Epithelial cell of proximal tubule (primary cell): ENCODE measurements around the gene UNC80. TPM values are rescaled to one million over a fixed set of nuclear protein-coding genes. Genes with fewer than 3 reads are reported as not detected.
A peak's percentile ranks its signal among the peaks of the same experiment; 100 is the strongest.

Experiments
- DNase-seq: peaks from one replicate; pipeline ENCODE4 v3.0.0-alpha.2; 2011; ENCODE audit warnings: low read depth
- H3K4me3 ChIP-seq: 2 replicates; pipeline ENCODE4 v1.5.1; 2011; ENCODE audit warnings: low read depth, mild to moderate bottlenecking, low read length
- total RNA-seq: library from RNA; depleted of rRNA; stranded (reverse); fragments of >200 nt; gene quantifications from 2 replicates; pipeline ENCODE4 v1.2.3, GENCODE V29; 2015
- TF ChIP-seq, protein P1 (sequence below): conservative IDR thresholded peaks from 2 replicates; pipeline ENCODE4 v1.5.1; 2012; ENCODE audit warnings: low read depth, mild to moderate bottlenecking, low read length

The UNC80 gene
- total RNA-seq, 1 donor from 2014 or later = not detected

DNA sequence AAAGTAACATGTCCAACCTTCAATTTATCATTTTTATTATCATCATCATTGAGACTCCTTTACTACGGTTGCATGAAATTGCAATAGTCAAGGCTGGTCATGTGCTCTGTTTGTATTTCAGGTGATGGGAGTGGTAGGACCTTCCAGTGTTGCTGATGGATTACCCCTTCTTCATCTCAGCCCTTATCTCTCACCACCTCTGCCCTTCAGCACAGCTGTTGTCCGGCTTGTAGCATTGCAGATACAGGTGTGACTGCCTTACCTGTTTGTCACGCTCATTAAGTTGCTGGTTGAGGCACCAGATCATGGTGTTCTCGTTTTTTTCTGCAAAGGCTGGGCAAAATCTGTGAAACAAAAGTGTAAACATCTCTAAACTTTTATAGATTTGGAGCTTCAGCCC lies 199.1 kb downstream of the UNC80 start:
- TF ChIP-seq, protein P1, sequence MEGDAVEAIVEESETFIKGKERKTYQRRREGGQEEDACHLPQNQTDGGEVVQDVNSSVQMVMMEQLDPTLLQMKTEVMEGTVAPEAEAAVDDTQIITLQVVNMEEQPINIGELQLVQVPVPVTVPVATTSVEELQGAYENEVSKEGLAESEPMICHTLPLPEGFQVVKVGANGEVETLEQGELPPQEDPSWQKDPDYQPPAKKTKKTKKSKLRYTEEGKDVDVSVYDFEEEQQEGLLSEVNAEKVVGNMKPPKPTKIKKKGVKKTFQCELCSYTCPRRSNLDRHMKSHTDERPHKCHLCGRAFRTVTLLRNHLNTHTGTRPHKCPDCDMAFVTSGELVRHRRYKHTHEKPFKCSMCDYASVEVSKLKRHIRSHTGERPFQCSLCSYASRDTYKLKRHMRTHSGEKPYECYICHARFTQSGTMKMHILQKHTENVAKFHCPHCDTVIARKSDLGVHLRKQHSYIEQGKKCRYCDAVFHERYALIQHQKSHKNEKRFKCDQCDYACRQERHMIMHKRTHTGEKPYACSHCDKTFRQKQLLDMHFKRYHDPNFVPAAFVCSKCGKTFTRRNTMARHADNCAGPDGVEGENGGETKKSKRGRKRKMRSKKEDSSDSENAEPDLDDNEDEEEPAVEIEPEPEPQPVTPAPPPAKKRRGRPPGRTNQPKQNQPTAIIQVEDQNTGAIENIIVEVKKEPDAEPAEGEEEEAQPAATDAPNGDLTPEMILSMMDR = no peak
- no peak overlapping the region for H3K4me3 ChIP-seq
- no peak for DNase-seq

DNA sequence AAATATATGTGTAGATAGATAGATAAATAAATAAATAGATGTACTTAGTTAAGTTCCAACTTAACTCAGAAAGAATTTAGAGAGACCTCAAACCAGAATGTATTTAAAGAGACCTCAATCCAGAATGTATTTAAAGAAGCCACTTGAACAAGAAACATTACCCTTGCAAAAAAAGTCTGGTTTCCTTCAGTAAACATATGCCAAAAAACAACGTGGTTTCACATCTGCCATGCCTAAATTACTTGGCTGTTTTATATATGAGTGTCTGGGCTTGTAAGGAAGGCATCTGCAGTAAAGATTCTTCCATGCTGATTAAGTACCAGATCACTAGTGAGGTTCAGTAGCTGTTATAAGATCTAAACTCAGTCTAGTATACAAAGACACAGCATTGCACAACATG lies 201.7 kb downstream of the UNC80 start:
- H3K4me3 ChIP-seq = no peak overlapping the region
- TF ChIP-seq, protein P1 = no peak
- DNase-seq = no peak

DNA sequence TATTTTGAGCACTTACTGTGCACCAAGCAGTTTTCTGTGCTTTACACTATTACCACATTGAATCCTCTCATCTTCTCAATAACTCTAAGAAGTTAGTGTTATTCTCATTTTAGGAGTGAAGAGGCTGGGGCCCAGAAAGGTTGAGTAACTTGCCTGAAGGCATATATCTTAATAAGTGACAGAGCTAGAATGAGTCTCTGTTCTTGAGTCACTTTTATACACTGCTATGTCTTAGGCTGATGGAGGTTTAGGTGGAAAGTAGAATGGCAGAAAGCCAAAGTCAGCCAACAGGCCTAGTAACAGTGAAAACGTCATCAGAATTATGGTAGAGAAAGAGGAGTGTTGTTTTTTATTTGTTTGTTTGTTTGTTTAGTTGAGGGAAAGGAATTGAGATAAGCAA lies 202.9 kb downstream of the UNC80 start:
- peak; percentile 31 for DNase-seq
- H3K4me3 ChIP-seq = no peak overlapping the region
- TF ChIP-seq, protein P1 = no peak

DNA sequence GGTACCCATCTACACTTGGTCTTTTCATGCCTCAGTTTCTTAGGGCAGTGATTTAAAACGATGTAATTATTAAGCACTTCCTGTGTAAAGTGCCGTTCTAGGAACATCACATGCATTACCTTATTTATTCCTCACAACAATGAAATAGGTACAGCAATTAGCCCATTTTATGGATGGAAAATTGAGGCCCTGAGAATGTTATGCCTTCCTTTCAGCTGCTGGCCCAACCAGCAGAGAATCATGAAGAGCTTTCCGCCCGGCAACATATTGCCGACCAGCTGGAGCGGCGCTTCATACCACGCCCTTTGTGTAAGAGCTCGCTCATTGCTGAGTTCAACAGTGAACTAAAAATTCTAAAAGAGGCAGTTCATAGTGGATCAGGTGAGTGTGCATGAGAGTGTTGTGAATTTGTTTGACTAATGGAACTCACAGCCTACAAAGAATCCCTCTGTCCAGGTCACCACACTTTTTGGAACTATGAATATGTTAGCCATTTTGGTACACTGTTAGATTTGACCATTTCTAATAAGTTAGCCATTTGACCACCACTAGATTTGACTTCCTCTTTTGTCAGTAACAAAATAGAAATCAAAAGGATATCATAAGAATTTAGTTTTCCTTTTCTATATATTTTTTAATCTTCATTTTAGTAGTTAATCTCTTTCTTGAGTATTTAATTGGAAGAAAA lies 205.2 kb downstream of the UNC80 start:
- DNase-seq = no peak
- H3K4me3 ChIP-seq = no peak overlapping the region
- TF ChIP-seq, protein P1 = no peak

DNA sequence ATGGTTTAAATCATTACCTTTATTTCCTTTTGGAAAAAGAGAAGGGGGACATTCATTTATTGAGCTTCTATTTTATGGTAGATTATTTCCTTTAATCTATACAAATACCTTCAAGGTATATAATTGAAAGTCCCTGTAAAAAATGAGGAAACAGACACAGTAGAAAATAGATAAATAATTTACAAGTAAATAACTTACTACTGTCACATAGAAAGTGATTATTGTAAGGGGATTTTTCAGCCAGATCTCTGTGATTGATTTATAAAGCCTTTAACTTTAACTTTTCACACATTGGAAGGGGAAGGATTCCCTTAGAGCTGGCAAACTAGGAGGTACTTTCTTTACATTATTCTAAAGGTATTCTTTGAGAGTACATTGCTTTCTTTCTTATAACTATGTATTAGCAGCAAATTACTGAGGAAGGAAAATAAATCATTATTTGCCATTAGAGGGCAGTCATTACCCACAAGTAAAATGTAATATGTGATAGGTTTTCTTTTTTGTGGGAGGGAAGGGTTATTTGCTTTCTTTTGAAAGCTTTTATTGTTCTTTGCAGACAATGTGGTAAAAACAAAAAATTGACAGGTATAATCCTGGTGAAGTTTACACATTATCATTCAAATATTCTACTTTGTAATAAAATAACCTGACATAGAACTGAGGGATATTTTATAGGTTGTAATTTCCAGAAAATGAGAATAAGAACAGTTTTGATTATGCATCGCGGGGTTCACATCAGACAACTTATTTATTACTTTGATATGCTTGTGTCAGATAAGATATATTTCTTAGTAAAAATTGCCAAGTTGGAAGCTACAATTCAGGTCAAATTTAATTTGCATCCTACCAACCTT lies 206.0 kb downstream of the UNC80 start:
- TF ChIP-seq, protein P1 = peak; percentile 47
- no peak overlapping the region for H3K4me3 ChIP-seq
- DNase-seq = no peak

DNA sequence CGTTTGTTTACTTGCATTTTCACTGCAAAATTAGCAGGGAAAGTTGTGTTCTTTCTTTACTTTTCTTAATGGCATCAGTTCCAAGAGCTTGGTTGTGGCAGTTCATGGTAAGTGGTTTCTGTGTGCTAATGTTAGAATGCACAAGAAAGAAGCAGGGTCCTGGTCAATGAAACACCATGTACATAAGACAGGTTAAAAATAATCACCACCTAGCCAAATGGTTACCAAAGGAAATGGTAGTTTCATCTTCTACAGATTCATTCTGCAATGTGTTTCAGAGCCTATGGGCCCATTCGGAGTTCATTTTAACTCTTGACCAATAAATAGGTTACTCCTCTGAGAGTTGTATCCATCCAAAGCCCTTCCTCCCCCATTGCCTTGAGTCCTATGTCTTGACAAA lies 212.7 kb downstream of the UNC80 start:
- no peak for DNase-seq
- no peak overlapping the region for H3K4me3 ChIP-seq
- TF ChIP-seq, protein P1 = no peak
